CD4-positive, alpha-beta memory T cell (primary cell): Measurements from ENCODE around the gene SPAG5. TPM values are rescaled to one million over a fixed set of nuclear protein-coding genes. Genes with fewer than 3 reads are reported as not detected.
A peak's percentile ranks its signal among the peaks of the same experiment; 100 is the strongest.

Source experiments
- CTCF ChIA-PET: fragments of 350-600 bp; sonication (Branson Sonifier 250); formaldehyde crosslinking; loops from one replicate; lab custom pipeline; 2021; ENCODE audit warnings: inconsistent platforms; ENCODE audit not compliant: partially characterized antibody; lab: Charles Lee
- POLR2A ChIA-PET: fragments of 350-600 bp; sonication (Branson Sonifier 250); formaldehyde crosslinking; loops from one replicate; lab custom pipeline; 2021; ENCODE audit not compliant: partially characterized antibody; lab: Charles Lee
- DNase-seq, 5 donors: peaks; one replicate each; pipeline versions ENCODE4 v3.0.0 to v3.0.0-alpha.2; 2020 to 2022; ENCODE audit warnings: mixed read lengths in 1 of 5
- H3K27ac ChIP-seq: one replicate; pipeline ENCODE4 v1.7.0; 2013; ENCODE audit warnings: low read depth, low read length
- H3K27me3 ChIP-seq: 2 replicates; pipeline ENCODE4 v1.7.0; 2013; ENCODE audit warnings: mild to moderate bottlenecking, low read length, moderate library complexity; ENCODE audit not compliant: insufficient read depth
- H3K36me3 ChIP-seq: 2 replicates; pipeline ENCODE4 v1.7.0; 2013; ENCODE audit warnings: mild to moderate bottlenecking, low read length, moderate library complexity; ENCODE audit not compliant: insufficient read depth
- H3K4me1 ChIP-seq: 2 replicates; pipeline ENCODE4 v1.7.0; 2013; ENCODE audit warnings: mild to moderate bottlenecking, low read length, moderate library complexity; ENCODE audit not compliant: insufficient read depth
- H3K4me3 ChIP-seq, 2 donors: one replicate each; pipeline ENCODE4 v1.7.0; 2013; ENCODE audit warnings: low read length in 2 of 2, mild to moderate bottlenecking in 1 of 2
- H3K9me3 ChIP-seq, 2 donors: one replicate each; pipeline ENCODE4 v1.7.0; 2013; ENCODE audit warnings: low read length in 2 of 2, control low read depth in 1 of 2; ENCODE audit not compliant: control insufficient read depth in 1 of 2
- H3K27ac Mint-ChIP-seq, 7 donors: one replicate each; pipeline ENCODE4 v1.8.0; 2020 to 2021; ENCODE audit warnings: mixed read lengths in 7 of 7, mild to moderate bottlenecking in 6 of 7, inconsistent platforms in 3 of 7, moderate library complexity in 3 of 7
- H3K27me3 Mint-ChIP-seq, 2 donors: one replicate each; pipeline ENCODE4 v1.8.0; 2020 to 2021; ENCODE audit warnings: mixed read lengths in 2 of 2
- H3K36me3 Mint-ChIP-seq, 2 donors: one replicate each; pipeline ENCODE4 v1.8.0; 2020 to 2021; ENCODE audit warnings: mixed read lengths in 2 of 2, inconsistent platforms in 1 of 2, mild to moderate bottlenecking in 1 of 2
- H3K4me1 Mint-ChIP-seq, 4 donors: one replicate each; pipeline ENCODE4 v1.8.0; 2020 to 2021; ENCODE audit warnings: mixed read lengths in 4 of 4, mild to moderate bottlenecking in 1 of 4
- H3K4me3 Mint-ChIP-seq, 8 donors: one replicate each; pipeline ENCODE4 v1.8.0; 2020 to 2021; ENCODE audit warnings: mixed read lengths in 8 of 8, mild to moderate bottlenecking in 7 of 8, moderate library complexity in 6 of 8, inconsistent platforms in 3 of 8
- H3K9me3 Mint-ChIP-seq, 8 donors: one replicate each; pipeline ENCODE4 v1.8.0; 2020 to 2021; ENCODE audit warnings: mixed read lengths in 8 of 8, mild to moderate bottlenecking in 5 of 8, inconsistent platforms in 3 of 8, moderate library complexity in 1 of 8
- intact Hi-C: fragments of 100-400 bp; cut with micrococcal nuclease; formaldehyde crosslinking; loops from one replicate; pipeline ENCODE4 v1.15.1; 2023
- polyA plus RNA-seq, 2 donors: library from polyadenylated mRNA; unstranded; fragments of 300-500 nt; fragmentation: Illumina TruSeq; gene quantifications; one replicate each; pipeline ENCODE4 v1.2.3, GENCODE V29; 2021
- total RNA-seq, 2 experiments: library from RNA; stranded (reverse); gene quantifications; one replicate each; pipeline ENCODE4 v1.2.3, GENCODE V29; 2021

Gene SPAG5
- total and polyA plus RNA-seq, 4 experiments from 2014 or later: 1.4 to 10.2 (median 9.2) TPM; not detected in 1

DNA sequence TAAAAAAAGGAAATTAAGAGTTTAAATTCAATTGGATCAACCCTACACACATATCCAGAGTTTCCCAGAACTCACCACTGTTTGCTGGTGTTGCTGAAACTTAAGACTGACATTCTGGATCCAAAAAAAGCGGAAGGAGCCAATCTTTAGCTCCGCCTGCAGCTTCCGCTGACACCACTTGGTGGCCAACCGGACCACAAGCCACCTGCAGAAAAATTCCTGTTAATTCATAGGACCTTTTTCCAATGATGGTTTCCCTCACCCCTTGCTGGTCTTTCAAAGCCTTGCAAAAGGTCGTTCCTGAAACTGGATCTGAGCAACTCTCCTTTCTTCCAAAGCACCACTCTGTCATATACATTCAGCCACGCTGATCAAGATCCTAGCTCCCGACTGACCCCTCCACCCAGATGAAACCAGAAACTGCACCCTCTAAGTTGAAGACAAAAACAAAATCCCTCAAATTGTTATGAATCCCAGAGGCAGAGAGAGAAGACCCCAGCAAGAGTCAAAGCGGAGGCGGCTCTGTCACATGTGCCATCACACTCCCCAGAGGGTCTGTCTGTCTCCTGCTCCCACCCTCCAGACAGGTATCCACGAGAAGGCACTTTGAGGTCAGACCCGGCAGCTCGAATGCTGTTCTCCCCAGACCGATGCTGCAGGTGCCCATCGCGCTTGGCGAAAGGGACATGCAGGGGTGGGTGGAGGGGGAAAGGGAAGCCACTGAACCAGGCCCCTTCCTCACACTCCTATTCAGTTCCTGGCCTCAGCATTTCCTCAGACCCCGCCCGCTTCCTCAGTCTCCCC is 45.4 kb upstream of the SPAG5 start:
- H3K27me3 ChIP-seq: no peaks in the 10 kb centered on the region
- peaks cover 49% of the 10 kb centered on the region for H3K36me3 ChIP-seq
- Mint-ChIP-seq H3K4me1 (peaks cover 31 to 45% (median 40%) of the 10 kb centered on the region in 4 donors), H3K27me3 (no peaks in the 10 kb centered on the region), H3K4me3 (peak overlapping the region; percentile 86 to 96 (median 92)), H3K9me3 (no peaks in the 10 kb centered on the region), H3K27ac (peak overlapping the region; percentile 85 to 98 (median 94)), H3K36me3 (peaks cover 36 to 54% of the 10 kb centered on the region in 2 donors)
- CTCF ChIA-PET: interaction anchor here (1.6 to 6.0 kb wide), 3 partner anchors 18 to 83 kb away, joined by 3 to 51 read pairs (median 19); partner anchors contain the start of genes NEK8, SDF2, SUPT6H and TLCD1
- peak overlapping the region; percentile 45 to 98 for H3K4me3 ChIP-seq
- H3K4me1 ChIP-seq: peaks cover 47% of the 10 kb centered on the region
- peak overlapping the region; percentile 91 for H3K27ac ChIP-seq
- intact Hi-C loops: loop anchor here (2.0 kb wide), 1 partner anchor 45 kb away; the partner anchor contains the start of gene SPAG5
- no peaks in the 10 kb centered on the region for H3K9me3 ChIP-seq
- POLR2A ChIA-PET: interaction anchor here (0.6 to 3.7 kb wide), 23 partner anchors 10 to 309 kb away, joined by 3 to 77 read pairs (median 5); partner anchors contain the start of genes IFT20, NEK8, PIGS and PROCA1
- DNase-seq: peak in 2 of 5 donors; percentile 9 to 50

DNA sequence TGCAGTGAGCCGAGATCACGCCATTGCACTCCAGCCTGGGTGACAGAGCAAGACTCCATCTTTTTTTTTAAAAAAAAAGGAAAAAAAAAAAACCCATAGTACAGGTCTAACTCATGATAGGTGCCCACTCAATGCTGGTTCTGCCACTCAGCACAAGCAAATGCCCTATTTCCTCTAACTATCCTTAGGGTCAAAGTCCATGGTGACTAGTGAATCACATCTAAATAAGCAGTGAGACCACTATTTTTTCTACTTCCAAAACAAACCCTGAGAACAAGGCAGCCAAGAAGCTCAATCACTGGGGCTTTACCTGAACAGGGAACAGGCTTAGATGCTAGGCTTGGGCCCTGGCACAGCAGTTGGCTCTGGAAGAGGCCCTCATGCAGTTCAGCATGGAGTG is 42.8 kb upstream of the SPAG5 start:
- Mint-ChIP-seq H3K27me3 (no peaks in the 10 kb centered on the region), H3K9me3 (no peaks in the 10 kb centered on the region), H3K27ac (peak overlapping the region in 1 of 7 donors; percentile 27), H3K4me3 (no peak overlapping the region), H3K36me3 (peaks cover 54 to 67% of the 10 kb centered on the region in 2 donors), H3K4me1 (peaks cover 34 to 44% (median 38%) of the 10 kb centered on the region in 4 donors)
- Histone ChIP-seq H3K9me3 (no peaks in the 10 kb centered on the region), H3K36me3 (peaks cover 62% of the 10 kb centered on the region), H3K27ac (no peak overlapping the region), H3K27me3 (no peaks in the 10 kb centered on the region), H3K4me3 (no peak overlapping the region), H3K4me1 (peaks cover 35% of the 10 kb centered on the region)
- no peak for DNase-seq
- ChIA-PET CTCF (interaction anchor here (6.0 kb wide), 1 partner anchor 20 kb away, joined by 51 read pairs; the partner anchor contains the start of genes SDF2 and SUPT6H), POLR2A (interaction anchor here (0.8 to 1.4 kb wide), 2 partner anchors 70 to 86 kb away, joined by 3 to 4 read pairs; partner anchors contain the start of gene PIGS)
- intact Hi-C loops: no loop called here

DNA sequence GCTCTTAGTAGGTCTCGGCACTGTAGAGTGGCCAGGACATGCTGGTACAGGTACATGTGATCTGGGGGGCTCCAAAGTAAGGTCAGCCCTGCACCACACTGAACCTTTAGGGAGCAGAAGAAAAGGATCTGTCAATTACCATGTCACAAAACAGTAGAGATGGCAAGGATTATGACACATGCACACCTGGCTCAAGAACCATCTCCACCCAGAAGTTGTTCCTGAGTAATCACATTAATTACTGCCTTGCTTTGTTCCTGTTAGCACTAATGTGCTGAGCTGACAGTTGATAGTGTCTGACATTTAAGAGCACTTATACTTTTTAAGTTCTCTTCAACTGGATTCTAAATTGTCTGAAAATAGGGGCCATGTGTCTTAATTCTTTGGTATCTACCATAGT is 36.7 kb upstream of the SPAG5 start:
- ChIA-PET POLR2A (interaction anchor here (2.1 kb wide), 1 partner anchor 9 kb away, joined by 7 read pairs; the partner anchor contains the start of gene BLTP2), CTCF (interaction anchor here (1.6 kb wide), 1 partner anchor 17 kb away, joined by 5 read pairs; no protein-coding TSS in a partner anchor)
- DNase-seq: no peak
- H3K27me3 ChIP-seq: no peaks in the 10 kb centered on the region
- Mint-ChIP-seq H3K4me3 (no peak overlapping the region), H3K4me1 (peaks cover 21 to 33% (median 25%) of the 10 kb centered on the region in 4 donors), H3K9me3 (no peaks in the 10 kb centered on the region), H3K27me3 (no peaks in the 10 kb centered on the region), H3K36me3 (peaks cover 90 to 93% of the 10 kb centered on the region in 2 donors), H3K27ac (no peak overlapping the region)
- H3K36me3 ChIP-seq: peaks cover 95% of the 10 kb centered on the region
- no peaks in the 10 kb centered on the region for H3K9me3 ChIP-seq
- H3K4me3 ChIP-seq: no peak overlapping the region
- H3K27ac ChIP-seq: no peak overlapping the region
- H3K4me1 ChIP-seq: no peaks in the 10 kb centered on the region
- intact Hi-C loops: no loop called here

DNA sequence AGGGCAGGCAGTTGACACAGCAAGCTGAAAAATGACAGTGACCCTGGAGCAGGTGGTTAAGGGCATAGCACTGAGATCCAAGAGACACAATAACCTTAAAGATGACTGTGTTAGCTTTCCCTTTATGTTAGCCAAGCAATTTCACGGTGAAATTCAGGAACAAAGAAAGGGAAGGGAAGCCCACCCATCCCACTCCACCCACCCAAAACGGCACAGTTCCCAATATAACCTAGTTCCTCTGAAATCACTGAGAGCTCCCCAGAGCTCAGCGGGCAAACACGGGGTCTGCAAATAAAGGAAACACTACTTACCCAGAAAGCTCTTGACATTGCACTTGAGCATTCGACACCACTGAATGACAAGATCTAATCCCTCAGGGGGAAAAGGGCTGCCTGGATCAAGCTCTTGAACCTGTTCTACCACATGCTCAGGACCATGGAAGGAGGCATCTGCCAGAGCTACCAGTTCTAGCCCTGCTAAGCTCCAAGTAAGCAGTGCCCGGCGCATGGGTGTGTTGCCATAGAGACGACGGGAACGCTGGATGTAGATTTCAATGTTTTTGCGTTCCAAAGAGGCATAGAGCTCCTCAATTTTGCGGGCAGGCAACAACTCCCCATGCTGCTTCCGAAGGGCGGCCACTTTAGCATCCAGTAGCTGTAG is 35.5 kb upstream of the SPAG5 start:
- CTCF ChIA-PET: interaction anchor here (1.0 to 1.6 kb wide), 3 partner anchors 13 to 22 kb away, joined by 4 to 5 read pairs (median 5); no protein-coding TSS in a partner anchor
- Mint-ChIP-seq H3K36me3 (peaks cover 82 to 85% of the 10 kb centered on the region in 2 donors), H3K9me3 (no peaks in the 10 kb centered on the region), H3K27ac (no peak overlapping the region), H3K27me3 (no peaks in the 10 kb centered on the region), H3K4me1 (peaks cover 17 to 32% (median 23%) of the 10 kb centered on the region in 4 donors), H3K4me3 (no peak overlapping the region)
- H3K27ac ChIP-seq: no peak overlapping the region
- H3K27me3 ChIP-seq: no peaks in the 10 kb centered on the region
- no peaks in the 10 kb centered on the region for H3K4me1 ChIP-seq
- POLR2A ChIA-PET: interaction anchor here (1.2 to 2.1 kb wide), 2 partner anchors 10 to 27 kb away, joined by 3 to 7 read pairs; partner anchors contain the start of genes BLTP2, SDF2 and SUPT6H
- no peak for DNase-seq
- no peaks in the 10 kb centered on the region for H3K9me3 ChIP-seq
- intact Hi-C loops: no loop called here
- H3K4me3 ChIP-seq: no peak overlapping the region
- H3K36me3 ChIP-seq: peaks cover 87% of the 10 kb centered on the region

DNA sequence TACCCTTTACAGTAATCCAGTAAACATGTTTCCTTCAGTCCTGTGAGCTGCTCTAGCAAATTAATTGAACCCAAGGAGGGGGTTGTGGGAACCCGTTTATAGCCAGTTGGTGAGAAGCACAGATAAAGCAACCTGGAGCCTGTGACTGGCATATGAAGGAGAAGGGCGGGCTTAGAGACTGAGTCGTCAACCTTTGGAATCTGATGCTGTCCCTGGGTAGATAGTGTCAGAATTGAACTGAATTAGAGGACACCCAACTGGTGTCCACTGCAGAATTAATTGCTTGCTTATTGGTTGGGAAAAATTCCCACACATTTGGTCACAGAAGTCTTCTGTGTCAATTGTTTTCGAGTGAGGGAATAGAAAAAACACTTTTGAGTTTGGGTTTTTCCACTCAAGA is 28.0 kb upstream of the SPAG5 start:
- H3K36me3 ChIP-seq: peaks cover 55% of the 10 kb centered on the region
- H3K4me3 ChIP-seq: no peak overlapping the region
- ChIA-PET CTCF (no interaction called here), POLR2A (interaction anchor here (0.6 to 1.2 kb wide), 2 partner anchors 18 to 20 kb away, joined by 3 read pairs; partner anchors contain the start of gene BLTP2)
- intact Hi-C loops: no loop called here
- Mint-ChIP-seq H3K36me3 (peaks cover 46 to 69% of the 10 kb centered on the region in 2 donors), H3K27me3 (no peaks in the 10 kb centered on the region), H3K4me3 (no peak overlapping the region), H3K9me3 (no peaks in the 10 kb centered on the region), H3K4me1 (peaks cover 0 to 5% (median 3%) of the 10 kb centered on the region in 4 donors), H3K27ac (no peak overlapping the region)
- no peaks in the 10 kb centered on the region for H3K27me3 ChIP-seq
- H3K9me3 ChIP-seq: no peaks in the 10 kb centered on the region
- H3K27ac ChIP-seq: no peak overlapping the region
- no peak for DNase-seq
- H3K4me1 ChIP-seq: no peaks in the 10 kb centered on the region

DNA sequence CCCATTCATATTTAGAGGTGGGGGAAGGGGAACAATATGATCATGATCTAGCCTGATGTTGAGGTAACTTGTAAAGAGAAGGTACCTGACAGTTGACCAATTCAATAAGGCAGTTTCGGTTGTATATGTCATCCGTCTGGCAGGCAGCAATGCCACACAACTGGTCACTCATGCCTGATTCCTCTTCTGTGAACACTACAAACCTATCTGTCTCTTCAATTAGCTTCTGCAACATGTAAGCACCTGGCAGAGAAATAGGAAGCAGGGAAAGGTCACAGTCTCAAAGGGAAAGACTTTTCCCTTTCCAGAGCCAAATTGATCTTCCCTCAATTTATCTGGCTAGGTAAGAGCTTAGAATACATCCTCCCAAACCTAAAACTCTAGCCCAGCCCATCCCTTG is 25.3 kb upstream of the SPAG5 start:
- H3K4me3 Mint-ChIP-seq: no peak overlapping the region
- intact Hi-C loops: no loop called here
- no peaks in the 10 kb centered on the region for H3K27me3 Mint-ChIP-seq

More for the DNA sequence above, 25.3 kb upstream of the SPAG5 start:
- POLR2A ChIA-PET: no interaction called here
- H3K27me3 ChIP-seq: no peaks in the 10 kb centered on the region
- H3K4me1 ChIP-seq: no peaks in the 10 kb centered on the region
- DNase-seq: no peak
- H3K9me3 ChIP-seq: no peaks in the 10 kb centered on the region
- Mint-ChIP-seq H3K36me3 (peaks cover 60 to 82% of the 10 kb centered on the region in 2 donors), H3K9me3 (no peaks in the 10 kb centered on the region), H3K4me1 (peaks cover 0 to 5% (median 3%) of the 10 kb centered on the region in 4 donors), H3K27ac (no peak overlapping the region)
- peaks cover 67% of the 10 kb centered on the region for H3K36me3 ChIP-seq
- CTCF ChIA-PET: interaction anchor here (0.7 to 1.0 kb wide), 2 partner anchors 12 to 13 kb away, joined by 3 read pairs; no protein-coding TSS in a partner anchor
- no peak overlapping the region for H3K4me3 ChIP-seq
- no peak overlapping the region for H3K27ac ChIP-seq
